ENCODE results near the gene PRRT1B. TPM values are rescaled to one million over a fixed set of nuclear protein-coding genes. Genes with fewer than 3 reads are reported as not detected.

PRRT1B gene
- total RNA-seq, 2 experiments from 2014 or later = not detected

GRCh38 chr9:131557855-131558548 is 12.7 kb downstream of the PRRT1B start:
- Mint-ChIP-seq H3K27me3 (ENCODE audit: low read depth) (peaks cover 30% of the 10 kb centered on the region), H3K9me3 (ENCODE audit: insufficient read depth) (peaks cover 4% of the 10 kb centered on the region), H3K4me1 (ENCODE audit: low read depth) (peaks cover 4% of the 10 kb centered on the region), H3K4me3 (no peak overlapping the region), H3K27ac (no peak overlapping the region), H3K36me3 (ENCODE audit: low read depth) (peaks cover 2% of the 10 kb centered on the region)
- CTCF ChIA-PET = interaction anchor here (0.5 to 3.6 kb wide), 2 partner anchors 89 to 208 kb away, joined by 3 to 17 read pairs; no protein-coding TSS in a partner anchor
- POLR2A ChIA-PET = interaction anchor here (1.1 kb wide), 1 partner anchor 16 kb away, joined by 3 read pairs; no protein-coding TSS in a partner anchor
- no peak for DNase-seq
- no peak for ATAC-seq

- CTCF ChIA-PET = interaction anchor here (1.2 to 3.6 kb wide), 3 partner anchors 185 to 209 kb away, joined by 3 to 17 read pairs (median 5); no protein-coding TSS in a partner anchor
- H3K4me3 Mint-ChIP-seq = no peak overlapping the region
- H3K36me3 Mint-ChIP-seq (ENCODE audit: low read depth) = peaks cover 2% of the 10 kb centered on the region
- H3K9me3 Mint-ChIP-seq (ENCODE audit: insufficient read depth) = peaks cover 4% of the 10 kb centered on the region
- ATAC-seq = no peak
- H3K4me1 Mint-ChIP-seq (ENCODE audit: low read depth) = peaks cover 4% of the 10 kb centered on the region
- DNase-seq = no peak
- no peak overlapping the region for H3K27ac Mint-ChIP-seq
- POLR2A ChIA-PET = interaction anchor here (0.6 kb wide), 1 partner anchor 612 kb away, joined by 3 read pairs; no protein-coding TSS in a partner anchor
- H3K27me3 Mint-ChIP-seq (ENCODE audit: low read depth) = peaks cover 19% of the 10 kb centered on the region
These were observed 14.2 kb downstream of the PRRT1B start for GRCh38 chr9:131559421-131560000.

- DNase-seq (no peak), ATAC-seq (no peak)
- Mint-ChIP-seq H3K36me3 (ENCODE audit: low read depth) (peaks cover 8% of the 10 kb centered on the region), H3K27me3 (ENCODE audit: low read depth) (peaks cover 3% of the 10 kb centered on the region), H3K4me1 (ENCODE audit: low read depth) (no peaks in the 10 kb centered on the region), H3K9me3 (ENCODE audit: insufficient read depth) (peaks cover 4% of the 10 kb centered on the region), H3K4me3 (no peak overlapping the region), H3K27ac (no peak overlapping the region)
- ChIA-PET POLR2A (no interaction called here), CTCF (no interaction called here)
These were observed 17.0 kb downstream of the PRRT1B start for GRCh38 chr9:131562032-131562959.

GRCh38 chr9:131565369-131565768 is 20.0 kb downstream of the PRRT1B start:
- H3K27me3 Mint-ChIP-seq (ENCODE audit: low read depth) = peaks cover 3% of the 10 kb centered on the region
- DNase-seq (no peak), ATAC-seq (no peak)
- POLR2A ChIA-PET = no interaction called here
- H3K27ac Mint-ChIP-seq = no peak overlapping the region
- H3K4me3 Mint-ChIP-seq = no peak overlapping the region
- H3K36me3 Mint-ChIP-seq (ENCODE audit: low read depth) = peaks cover 25% of the 10 kb centered on the region
- H3K9me3 Mint-ChIP-seq (ENCODE audit: insufficient read depth) = peaks cover 4% of the 10 kb centered on the region
- H3K4me1 Mint-ChIP-seq (ENCODE audit: low read depth) = no peaks in the 10 kb centered on the region
- CTCF ChIA-PET = interaction anchor here (1.3 to 1.7 kb wide), 2 partner anchors 181 to 198 kb away, joined by 3 read pairs; no protein-coding TSS in a partner anchor

- H3K36me3 Mint-ChIP-seq (ENCODE audit: low read depth) = peaks cover 28% of the 10 kb centered on the region
- no peak overlapping the region for H3K4me3 Mint-ChIP-seq
- ATAC-seq (no peak), DNase-seq (no peak)
- peaks cover 4% of the 10 kb centered on the region for H3K9me3 Mint-ChIP-seq (ENCODE audit: insufficient read depth)
- H3K27me3 Mint-ChIP-seq (ENCODE audit: low read depth) = no peaks in the 10 kb centered on the region
- ChIA-PET POLR2A (no interaction called here), CTCF (interaction anchor here (1.7 kb wide), 1 partner anchor 181 kb away, joined by 3 read pairs; no protein-coding TSS in a partner anchor)
- H3K27ac Mint-ChIP-seq = no peak overlapping the region
- H3K4me1 Mint-ChIP-seq (ENCODE audit: low read depth) = no peaks in the 10 kb centered on the region
These were observed 20.8 kb downstream of the PRRT1B start for GRCh38 chr9:131566158-131566557.

- ChIA-PET POLR2A (no interaction called here), CTCF (no interaction called here)
- Mint-ChIP-seq H3K4me3 (no peak overlapping the region), H3K27me3 (ENCODE audit: low read depth) (no peaks in the 10 kb centered on the region), H3K27ac (no peak overlapping the region), H3K9me3 (ENCODE audit: insufficient read depth) (no peaks in the 10 kb centered on the region), H3K36me3 (ENCODE audit: low read depth) (peaks cover 37% of the 10 kb centered on the region), H3K4me1 (ENCODE audit: low read depth) (no peaks in the 10 kb centered on the region)
- ATAC-seq (no peak), DNase-seq (no peak)
These were observed 22.6 kb downstream of the PRRT1B start for GRCh38 chr9:131567910-131568309.

- no peak for DNase-seq
- Mint-ChIP-seq H3K36me3 (ENCODE audit: low read depth) (peaks cover 54% of the 10 kb centered on the region), H3K4me1 (ENCODE audit: low read depth) (peaks cover 28% of the 10 kb centered on the region), H3K9me3 (ENCODE audit: insufficient read depth) (no peaks in the 10 kb centered on the region), H3K27me3 (ENCODE audit: low read depth) (no peaks in the 10 kb centered on the region), H3K4me3 (no peak overlapping the region), H3K27ac (no peak overlapping the region)
- ChIA-PET CTCF (no interaction called here), POLR2A (interaction anchor here (1.2 kb wide), 1 partner anchor 17 kb away, joined by 3 read pairs; no protein-coding TSS in a partner anchor)
- ATAC-seq = no peak
These were observed 29.7 kb downstream of the PRRT1B start for GRCh38 chr9:131574730-131575640.

GRCh38 chr9:131575946-131576853 is 30.9 kb downstream of the PRRT1B start:
- CTCF ChIA-PET = interaction anchor here (0.6 kb wide), 1 partner anchor 450 kb away, joined by 3 read pairs; no protein-coding TSS in a partner anchor
- ATAC-seq (no peak), DNase-seq (no peak)
- Mint-ChIP-seq H3K4me3 (no peak overlapping the region), H3K4me1 (ENCODE audit: low read depth) (peaks cover 32% of the 10 kb centered on the region), H3K9me3 (ENCODE audit: insufficient read depth) (no peaks in the 10 kb centered on the region), H3K27me3 (ENCODE audit: low read depth) (no peaks in the 10 kb centered on the region), H3K36me3 (ENCODE audit: low read depth) (peaks cover 59% of the 10 kb centered on the region), H3K27ac (no peak overlapping the region)
- POLR2A ChIA-PET = no interaction called here

GRCh38 chr9:131577005-131578000 is 32.0 kb downstream of the PRRT1B start:
- Mint-ChIP-seq H3K36me3 (ENCODE audit: low read depth) (peaks cover 63% of the 10 kb centered on the region), H3K4me1 (ENCODE audit: low read depth) (peaks cover 32% of the 10 kb centered on the region), H3K4me3 (peak overlapping the region; percentile 5), H3K27ac (peak overlapping the region; percentile 95), H3K27me3 (ENCODE audit: low read depth) (no peaks in the 10 kb centered on the region), H3K9me3 (ENCODE audit: insufficient read depth) (no peaks in the 10 kb centered on the region)
- ATAC-seq = no peak
- ChIA-PET CTCF (interaction anchor here (0.6 kb wide), 1 partner anchor 451 kb away, joined by 3 read pairs; no protein-coding TSS in a partner anchor), POLR2A (no interaction called here)
- DNase-seq = no peak

All from activated CD8-positive, alpha-beta T cell treated with anti-CD3 and anti-CD28 coated beads, Interleukin-2, amount 10 ng/mL, durations not matched to agents 7 days and 5 days (primary cell).